ENCODE results near the gene SIDT1. TPM values are rescaled to one million over a fixed set of nuclear protein-coding genes. Genes with fewer than 3 reads are reported as not detected.

The SIDT1 gene
- total and polyA plus RNA-seq, 4 donors, result 0.08 to 2.2 (median 0.82) TPM

DNA sequence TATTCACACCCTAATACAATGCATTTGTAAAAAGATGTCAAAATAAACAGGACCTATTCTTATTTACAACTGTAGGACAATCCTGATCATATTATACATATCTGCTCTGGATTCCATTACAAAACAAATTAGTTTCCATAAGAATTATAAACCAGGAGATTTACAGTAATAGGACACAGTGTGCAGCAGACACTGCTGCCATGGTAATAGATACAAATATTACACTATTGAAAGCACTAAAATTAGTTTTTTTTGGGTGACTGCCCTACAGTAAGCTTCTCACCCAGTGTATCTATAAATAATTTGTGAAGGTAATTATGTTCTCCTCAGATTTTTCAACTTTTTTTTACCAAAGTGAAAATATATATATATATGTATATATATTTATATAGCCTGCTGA lies 116.2 kb downstream of the SIDT1 start:
- Histone ChIP-seq H3K27ac (ENCODE audit: low read depth in 1 of 2, low read length in 2 of 2) (no peak overlapping the region), H3K36me3 (ENCODE audit: control insufficient read depth in 4 of 4, insufficient read depth in 3 of 4, low read depth in 1 of 4, low read length in 3 of 4) (no peaks in the 10 kb centered on the region), H3K4me1 (ENCODE audit: control insufficient read depth in 4 of 4, insufficient read depth in 4 of 4, low read length in 3 of 4) (no peaks in the 10 kb centered on the region), H3K9ac (ENCODE audit: low read depth in 1 of 2, low read length in 2 of 2) (no peak overlapping the region), H3K9me3 (ENCODE audit: control insufficient read depth in 4 of 4, low read length in 3 of 4) (peaks cover 0 to 9% (median 2%) of the 10 kb centered on the region in 4 donors), H3K27me3 (ENCODE audit: control insufficient read depth in 4 of 4, insufficient read depth in 4 of 4, low read length in 3 of 4) (no peaks in the 10 kb centered on the region), H3K4me3 (ENCODE audit: low read depth in 1 of 3, low read length in 3 of 3) (no peak overlapping the region)
- no peak for TF ChIP-seq CTCF (IDR thresholded peaks at IDR 0.05; ENCODE audit: low read depth, low read length, missing input control)
- TF ChIP-seq FOXA2 (IDR thresholded peaks at IDR 0.05), result no peak
- TF ChIP-seq NR2F2 (IDR thresholded peaks at IDR 0.05), result no peak
- TF ChIP-seq EGR1 (IDR thresholded peaks at IDR 0.05; ENCODE audit: low read depth in 2 of 2), result no peak
- TF ChIP-seq, protein P1, sequence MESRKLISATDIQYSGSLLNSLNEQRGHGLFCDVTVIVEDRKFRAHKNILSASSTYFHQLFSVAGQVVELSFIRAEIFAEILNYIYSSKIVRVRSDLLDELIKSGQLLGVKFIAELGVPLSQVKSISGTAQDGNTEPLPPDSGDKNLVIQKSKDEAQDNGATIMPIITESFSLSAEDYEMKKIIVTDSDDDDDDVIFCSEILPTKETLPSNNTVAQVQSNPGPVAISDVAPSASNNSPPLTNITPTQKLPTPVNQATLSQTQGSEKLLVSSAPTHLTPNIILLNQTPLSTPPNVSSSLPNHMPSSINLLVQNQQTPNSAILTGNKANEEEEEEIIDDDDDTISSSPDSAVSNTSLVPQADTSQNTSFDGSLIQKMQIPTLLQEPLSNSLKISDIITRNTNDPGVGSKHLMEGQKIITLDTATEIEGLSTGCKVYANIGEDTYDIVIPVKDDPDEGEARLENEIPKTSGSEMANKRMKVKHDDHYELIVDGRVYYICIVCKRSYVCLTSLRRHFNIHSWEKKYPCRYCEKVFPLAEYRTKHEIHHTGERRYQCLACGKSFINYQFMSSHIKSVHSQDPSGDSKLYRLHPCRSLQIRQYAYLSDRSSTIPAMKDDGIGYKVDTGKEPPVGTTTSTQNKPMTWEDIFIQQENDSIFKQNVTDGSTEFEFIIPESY (IDR thresholded peaks at IDR 0.05), result no peak
- TF ChIP-seq, protein P2, sequence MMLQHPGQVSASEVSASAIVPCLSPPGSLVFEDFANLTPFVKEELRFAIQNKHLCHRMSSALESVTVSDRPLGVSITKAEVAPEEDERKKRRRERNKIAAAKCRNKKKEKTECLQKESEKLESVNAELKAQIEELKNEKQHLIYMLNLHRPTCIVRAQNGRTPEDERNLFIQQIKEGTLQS (IDR thresholded peaks at IDR 0.05), result no peak
- TF ChIP-seq TAF1 (conservative IDR thresholded peaks at IDR 0.05), result no peak
- TF ChIP-seq, protein P3, sequence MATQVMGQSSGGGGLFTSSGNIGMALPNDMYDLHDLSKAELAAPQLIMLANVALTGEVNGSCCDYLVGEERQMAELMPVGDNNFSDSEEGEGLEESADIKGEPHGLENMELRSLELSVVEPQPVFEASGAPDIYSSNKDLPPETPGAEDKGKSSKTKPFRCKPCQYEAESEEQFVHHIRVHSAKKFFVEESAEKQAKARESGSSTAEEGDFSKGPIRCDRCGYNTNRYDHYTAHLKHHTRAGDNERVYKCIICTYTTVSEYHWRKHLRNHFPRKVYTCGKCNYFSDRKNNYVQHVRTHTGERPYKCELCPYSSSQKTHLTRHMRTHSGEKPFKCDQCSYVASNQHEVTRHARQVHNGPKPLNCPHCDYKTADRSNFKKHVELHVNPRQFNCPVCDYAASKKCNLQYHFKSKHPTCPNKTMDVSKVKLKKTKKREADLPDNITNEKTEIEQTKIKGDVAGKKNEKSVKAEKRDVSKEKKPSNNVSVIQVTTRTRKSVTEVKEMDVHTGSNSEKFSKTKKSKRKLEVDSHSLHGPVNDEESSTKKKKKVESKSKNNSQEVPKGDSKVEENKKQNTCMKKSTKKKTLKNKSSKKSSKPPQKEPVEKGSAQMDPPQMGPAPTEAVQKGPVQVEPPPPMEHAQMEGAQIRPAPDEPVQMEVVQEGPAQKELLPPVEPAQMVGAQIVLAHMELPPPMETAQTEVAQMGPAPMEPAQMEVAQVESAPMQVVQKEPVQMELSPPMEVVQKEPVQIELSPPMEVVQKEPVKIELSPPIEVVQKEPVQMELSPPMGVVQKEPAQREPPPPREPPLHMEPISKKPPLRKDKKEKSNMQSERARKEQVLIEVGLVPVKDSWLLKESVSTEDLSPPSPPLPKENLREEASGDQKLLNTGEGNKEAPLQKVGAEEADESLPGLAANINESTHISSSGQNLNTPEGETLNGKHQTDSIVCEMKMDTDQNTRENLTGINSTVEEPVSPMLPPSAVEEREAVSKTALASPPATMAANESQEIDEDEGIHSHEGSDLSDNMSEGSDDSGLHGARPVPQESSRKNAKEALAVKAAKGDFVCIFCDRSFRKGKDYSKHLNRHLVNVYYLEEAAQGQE (IDR thresholded peaks at IDR 0.05), result no peak
- no peak for TF ChIP-seq RAD21 (IDR thresholded peaks at IDR 0.05)
- no peak for TF ChIP-seq FOXA1 (IDR thresholded peaks at IDR 0.05)
- DNase-seq (ENCODE audit: low spot score), result no peak

GRCh38 chr3:113649174-113649845 lies 117.0 kb downstream of the SIDT1 start:
- H3K9ac ChIP-seq (ENCODE audit: low read depth in 1 of 2, low read length in 2 of 2), result no peak overlapping the region
- TF ChIP-seq HNF4G (IDR thresholded peaks at IDR 0.05) (no peak), EGR1 (IDR thresholded peaks at IDR 0.05; ENCODE audit: low read depth in 2 of 2) (no peak), FOXA2 (IDR thresholded peaks at IDR 0.05) (no peak)
- TF ChIP-seq, protein P3 (IDR thresholded peaks at IDR 0.05), result no peak
- H3K27me3 ChIP-seq (ENCODE audit: control insufficient read depth in 4 of 4, insufficient read depth in 4 of 4, low read length in 3 of 4), result no peaks in the 10 kb centered on the region
- no peaks in the 10 kb centered on the region for H3K4me1 ChIP-seq (ENCODE audit: control insufficient read depth in 4 of 4, insufficient read depth in 4 of 4, low read length in 3 of 4)
- no peak for DNase-seq (ENCODE audit: low spot score)
- peaks cover 0 to 9% (median 2%) of the 10 kb centered on the region in 4 donors for H3K9me3 ChIP-seq (ENCODE audit: control insufficient read depth in 4 of 4, low read length in 3 of 4)
- H3K36me3 ChIP-seq (ENCODE audit: control insufficient read depth in 4 of 4, insufficient read depth in 3 of 4, low read depth in 1 of 4, low read length in 3 of 4), result no peaks in the 10 kb centered on the region
- no peak overlapping the region for H3K4me3 ChIP-seq (ENCODE audit: low read depth in 1 of 3, low read length in 3 of 3)
- no peak overlapping the region for H3K27ac ChIP-seq (ENCODE audit: low read depth in 1 of 2, low read length in 2 of 2)
- WGBS, result 89% methylated on average over 6 of the region's 6 CpGs

Measured in liver (tissue), 9 donors.